Neural cell (in vitro differentiated cells): ENCODE measurements around the gene TMEM59. TPM values are rescaled to one million over a fixed set of nuclear protein-coding genes. Genes with fewer than 3 reads are reported as not detected.
"Not testable (repeated sequence)": the region's sequence is repeated elsewhere in the genome, so short reads cannot be mapped to it uniquely, and the experiment has no call there.

Experiments
- H2AFZ ChIP-seq: fragments of 200-600, 300-800 bp; sonication (generic), shearing (Covaris generic); 2 replicates; pipeline ENCODE4 v1.6.0; 2014; ENCODE audit warnings: low read depth, mild to moderate bottlenecking, antibody characterized with exemption, low read length, moderate library complexity
- H3F3A ChIP-seq: fragments of 200-600 bp; shearing (Covaris generic); 2 replicates; pipeline ENCODE4 v1.6.1; 2016; ENCODE audit warnings: mild to moderate bottlenecking, moderate library complexity, mixed read lengths, antibody characterized with exemption, low read length; ENCODE audit not compliant: insufficient read depth, poor library complexity, severe bottlenecking
- H3K27ac ChIP-seq: fragments of 200-600, 300-800 bp; sonication (generic), shearing (Covaris generic); 2 replicates; pipeline ENCODE4 v1.5.1; 2014; ENCODE audit warnings: mild to moderate bottlenecking, low read length, moderate library complexity
- H3K27me3 ChIP-seq: fragments of 300-800, 200-600 bp; sonication (generic), shearing (Covaris generic); 2 replicates; pipeline ENCODE4 v1.6.0; 2014; ENCODE audit warnings: mild to moderate bottlenecking, low read depth, low read length, moderate library complexity; ENCODE audit not compliant: insufficient read depth
- H3K36me3 ChIP-seq: fragments of 300-800, 200-600 bp; sonication (generic), shearing (Covaris generic); 2 replicates; pipeline ENCODE4 v1.5.1; 2014; ENCODE audit warnings: mild to moderate bottlenecking, antibody characterized with exemption, low read length, moderate library complexity; ENCODE audit not compliant: insufficient read depth
- H3K4me2 ChIP-seq: fragments of 300-800, 200-600 bp; sonication (generic), shearing (Covaris generic); 2 replicates; pipeline ENCODE4 v1.6.0; 2014; ENCODE audit warnings: mild to moderate bottlenecking, low read length
- H3K4me3 ChIP-seq: fragments of 300-800, 200-600 bp; sonication (generic), shearing (Covaris generic); 2 replicates; pipeline ENCODE4 v1.5.1; 2014; ENCODE audit warnings: mild to moderate bottlenecking, low read length, moderate library complexity
- H3K79me2 ChIP-seq: fragments of 200-600 bp; shearing (Covaris generic); replicated peaks from 2 replicates; pipeline ENCODE4 v1.6.0; 2014; ENCODE audit warnings: mild to moderate bottlenecking, low read length, moderate library complexity; ENCODE audit not compliant: insufficient read depth
- H3K9ac ChIP-seq: fragments of 300-800, 200-600 bp; sonication (generic), shearing (Covaris generic); 2 replicates; pipeline ENCODE4 v1.6.1; 2016; ENCODE audit warnings: mild to moderate bottlenecking, low read length, mixed read lengths
- H3K9me2 ChIP-seq: fragments of 200-600 bp; shearing (Covaris generic); 2 replicates; pipeline ENCODE4 v1.6.1; 2016; ENCODE audit warnings: mild to moderate bottlenecking, low read length, mixed read lengths; ENCODE audit not compliant: insufficient read depth
- H3K9me3 ChIP-seq: fragments of 200-600, 300-800 bp; sonication (generic), shearing (Covaris generic); 2 replicates; pipeline ENCODE4 v1.6.1; 2016; ENCODE audit warnings: mild to moderate bottlenecking, mixed run types, low read length, moderate library complexity, mixed read lengths
- H4K20me1 ChIP-seq: fragments of 200-600 bp; shearing (Covaris generic); 2 replicates; pipeline ENCODE4 v1.6.1; 2016; ENCODE audit warnings: mild to moderate bottlenecking, mixed run types; ENCODE audit not compliant: insufficient read depth
- CTCF ChIP-seq: fragments of 450-650 bp; IDR thresholded peaks from 2 replicates; pipeline ENCODE4 v1.5.1; 2014; ENCODE audit warnings: antibody characterized with exemption, mild to moderate bottlenecking, moderate library complexity; ENCODE audit not compliant: poor library complexity, severe bottlenecking
- EP300 ChIP-seq: fragments of 450-650 bp; conservative IDR thresholded peaks from 2 replicates; pipeline ENCODE4 v1.6.1; 2014; ENCODE audit warnings: antibody characterized with exemption, mild to moderate bottlenecking, moderate library complexity; ENCODE audit not compliant: poor library complexity, severe bottlenecking
- EZH2 ChIP-seq: fragments of 200-600, 300-800 bp; shearing (Covaris generic), sonication (generic); IDR thresholded peaks from 2 replicates; pipeline ENCODE4 v1.6.1; 2014; ENCODE audit warnings: antibody characterized with exemption, low read length, borderline replicate concordance, mild to moderate bottlenecking; ENCODE audit not compliant: insufficient read depth, poor library complexity, severe bottlenecking
- MXI1 ChIP-seq: fragments of 450-650 bp; conservative IDR thresholded peaks from 2 replicates; pipeline ENCODE4 v1.6.1; 2014; ENCODE audit warnings: antibody characterized with exemption, mild to moderate bottlenecking; ENCODE audit not compliant: poor library complexity, severe bottlenecking
- POLR2AphosphoS5 ChIP-seq: IDR thresholded peaks from 2 replicates; pipeline ENCODE4 v1.6.1; 2012
- RAD21 ChIP-seq: fragments of 450-650 bp; conservative IDR thresholded peaks from 2 replicates; pipeline ENCODE4 v1.6.1; 2014; ENCODE audit warnings: antibody characterized with exemption, mild to moderate bottlenecking, moderate library complexity
- REST ChIP-seq: IDR thresholded peaks from 2 replicates; pipeline ENCODE4 v1.6.1; 2012; ENCODE audit warnings: borderline replicate concordance
- SMC3 ChIP-seq: fragments of 450-650 bp; conservative IDR thresholded peaks from 2 replicates; pipeline ENCODE4 v1.6.1; 2014; ENCODE audit warnings: antibody characterized with exemption, mild to moderate bottlenecking, moderate library complexity; ENCODE audit not compliant: poor library complexity
- TAF1 ChIP-seq: IDR thresholded peaks from 2 replicates; pipeline ENCODE4 v1.6.1; 2012; ENCODE audit warnings: low read depth
- polyA plus RNA-seq: library from polyadenylated mRNA; depleted of rRNA; stranded (reverse); fragments of >200 nt; gene quantifications from 2 replicates; pipeline ENCODE4 v1.2.3, GENCODE V29; 2014

TMEM59 gene
- polyA plus RNA-seq, 1 donor from 2014 or later: 328 TPM

GRCh38 chr1:54096227-54096876 lies 43.3 kb upstream of the TMEM59 start:
- H3K4me2 ChIP-seq: no peak overlapping the region
- no peaks in the 10 kb centered on the region for H3K9me2 ChIP-seq
- H3K79me2 ChIP-seq: no peaks in the 10 kb centered on the region
- H3K4me3 ChIP-seq: no peak overlapping the region
- no peak overlapping the region for H3K9ac ChIP-seq
- H3K27me3 ChIP-seq: no peaks in the 10 kb centered on the region
- no peaks in the 10 kb centered on the region for H3K9me3 ChIP-seq
- TF ChIP-seq EZH2 (no peak), REST (no peak), CTCF (no peak), TAF1 (no peak), EP300 (no peak), SMC3 (no peak), RAD21 (no peak), POLR2AphosphoS5 (no peak), MXI1 (no peak)
- no peak overlapping the region for H2AFZ ChIP-seq
- H4K20me1 ChIP-seq: no peaks in the 10 kb centered on the region
- no peaks in the 10 kb centered on the region for H3K36me3 ChIP-seq
- no peaks in the 10 kb centered on the region for H3F3A ChIP-seq
- no peak overlapping the region for H3K27ac ChIP-seq

GRCh38 chr1:54095546-54096226 lies 42.7 kb upstream of the TMEM59 start:
- no peaks in the 10 kb centered on the region for H3K9me2 ChIP-seq
- no peaks in the 10 kb centered on the region for H3K9me3 ChIP-seq
- H3K27ac ChIP-seq: no peak overlapping the region
- no peak for TF ChIP-seq SMC3
- H4K20me1 ChIP-seq: no peaks in the 10 kb centered on the region
- H3F3A ChIP-seq: no peaks in the 10 kb centered on the region
- no peak overlapping the region for H3K9ac ChIP-seq
- H3K79me2 ChIP-seq: no peaks in the 10 kb centered on the region
- no peaks in the 10 kb centered on the region for H3K36me3 ChIP-seq
- H3K4me3 ChIP-seq: no peak overlapping the region
- H3K4me2 ChIP-seq: no peak overlapping the region
- no peaks in the 10 kb centered on the region for H3K27me3 ChIP-seq
- no peak overlapping the region for H2AFZ ChIP-seq

- H3K4me3 ChIP-seq, H3K36me3 ChIP-seq, H3F3A ChIP-seq, H4K20me1 ChIP-seq, H3K27ac ChIP-seq, H3K79me2 ChIP-seq, H3K9me2 ChIP-seq, H3K9me3 ChIP-seq, H3K9ac ChIP-seq, H3K4me2 ChIP-seq, H3K27me3 ChIP-seq, H2AFZ ChIP-seq: not testable (repeated sequence)
Observed at GRCh38 chr1:54094730-54095105, 41.7 kb upstream of the TMEM59 start.
